Epithelial cell of esophagus (primary cell): ENCODE measurements around the gene HECW1.

Experiments
- DNase-seq: peaks from one replicate; pipeline ENCODE4 v3.0.0; 2010; ENCODE audit warnings: low read depth
- H3K4me3 ChIP-seq: 2 replicates; pipeline ENCODE4 v1.5.1; 2011; ENCODE audit warnings: mild to moderate bottlenecking, low read length, control low read depth
- TF ChIP-seq, protein P1 (sequence below): IDR thresholded peaks from 2 replicates; pipeline ENCODE4 v1.5.1; 2011; ENCODE audit warnings: low read depth, mild to moderate bottlenecking, low read length, control low read depth, inconsistent platforms; ENCODE audit not compliant: insufficient read depth; ENCODE audit errors: missing control alignments

HECW1 gene

GRCh38 chr7:43612128-43612527 is 499.7 kb downstream of the HECW1 start:
- no peak for DNase-seq
- TF ChIP-seq, protein P1, sequence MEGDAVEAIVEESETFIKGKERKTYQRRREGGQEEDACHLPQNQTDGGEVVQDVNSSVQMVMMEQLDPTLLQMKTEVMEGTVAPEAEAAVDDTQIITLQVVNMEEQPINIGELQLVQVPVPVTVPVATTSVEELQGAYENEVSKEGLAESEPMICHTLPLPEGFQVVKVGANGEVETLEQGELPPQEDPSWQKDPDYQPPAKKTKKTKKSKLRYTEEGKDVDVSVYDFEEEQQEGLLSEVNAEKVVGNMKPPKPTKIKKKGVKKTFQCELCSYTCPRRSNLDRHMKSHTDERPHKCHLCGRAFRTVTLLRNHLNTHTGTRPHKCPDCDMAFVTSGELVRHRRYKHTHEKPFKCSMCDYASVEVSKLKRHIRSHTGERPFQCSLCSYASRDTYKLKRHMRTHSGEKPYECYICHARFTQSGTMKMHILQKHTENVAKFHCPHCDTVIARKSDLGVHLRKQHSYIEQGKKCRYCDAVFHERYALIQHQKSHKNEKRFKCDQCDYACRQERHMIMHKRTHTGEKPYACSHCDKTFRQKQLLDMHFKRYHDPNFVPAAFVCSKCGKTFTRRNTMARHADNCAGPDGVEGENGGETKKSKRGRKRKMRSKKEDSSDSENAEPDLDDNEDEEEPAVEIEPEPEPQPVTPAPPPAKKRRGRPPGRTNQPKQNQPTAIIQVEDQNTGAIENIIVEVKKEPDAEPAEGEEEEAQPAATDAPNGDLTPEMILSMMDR, result no peak
- no peak overlapping the region for H3K4me3 ChIP-seq

GRCh38 chr7:43612599-43613589 is 500.4 kb downstream of the HECW1 start:
- no peak for DNase-seq
- TF ChIP-seq, protein P1, result no peak
- H3K4me3 ChIP-seq, result no peak overlapping the region
